Gastroesophageal sphincter (tissue), 3 donors: ENCODE results near the gene RBFOX2.

Experiments
- CTCF ChIP-seq, 4 experiments: fragments of 200-600 bp in 2 of 4; fragments of 450-650 bp in 2 of 4; sonication (generic) in 1 of 4; IDR thresholded peaks; one replicate each; pipeline ENCODE4 v1.5.1; 2017 to 2019; ENCODE audit warnings: antibody characterized with exemption in 4 of 4, mild to moderate bottlenecking in 2 of 4, moderate library complexity in 2 of 4
- POLR2A ChIP-seq, 2 donors: fragments of 450-650 bp; IDR thresholded peaks; one replicate each; pipeline ENCODE4 v1.6.1; 2017; ENCODE audit warnings: antibody characterized with exemption in 2 of 2, mild to moderate bottlenecking in 2 of 2, moderate library complexity in 1 of 2

GRCh38 chr22:35985371-35985770, 43.3 kb downstream of the RBFOX2 start:
- TF ChIP-seq CTCF (IDR thresholded peaks at IDR 0.05): no peak
- no peak for TF ChIP-seq POLR2A (IDR thresholded peaks at IDR 0.05)
